ENCODE measurements around the gene MYADML2.

MYADML2 gene

DNA sequence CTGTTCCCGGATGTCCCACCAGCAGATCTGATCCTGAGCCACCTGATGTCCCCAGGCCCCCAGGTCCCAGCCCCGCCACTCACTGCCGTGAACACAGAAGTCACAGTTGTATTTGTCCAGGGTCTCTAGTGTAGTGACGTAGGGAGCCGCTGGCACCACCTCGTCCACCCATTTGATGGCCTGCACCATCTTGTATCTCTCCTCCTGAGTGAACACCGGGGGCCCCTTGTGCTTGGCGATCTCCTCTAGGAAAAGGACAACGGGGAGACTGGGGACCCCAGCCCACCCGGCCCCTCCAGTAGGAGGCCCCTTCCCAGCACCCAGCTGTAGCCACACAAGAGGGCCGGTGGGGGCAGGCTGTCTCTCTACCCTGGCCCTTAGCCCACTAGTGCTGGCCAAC lies 38.2 kb downstream of the MYADML2 start:
- DNase-seq: no peak

DNA sequence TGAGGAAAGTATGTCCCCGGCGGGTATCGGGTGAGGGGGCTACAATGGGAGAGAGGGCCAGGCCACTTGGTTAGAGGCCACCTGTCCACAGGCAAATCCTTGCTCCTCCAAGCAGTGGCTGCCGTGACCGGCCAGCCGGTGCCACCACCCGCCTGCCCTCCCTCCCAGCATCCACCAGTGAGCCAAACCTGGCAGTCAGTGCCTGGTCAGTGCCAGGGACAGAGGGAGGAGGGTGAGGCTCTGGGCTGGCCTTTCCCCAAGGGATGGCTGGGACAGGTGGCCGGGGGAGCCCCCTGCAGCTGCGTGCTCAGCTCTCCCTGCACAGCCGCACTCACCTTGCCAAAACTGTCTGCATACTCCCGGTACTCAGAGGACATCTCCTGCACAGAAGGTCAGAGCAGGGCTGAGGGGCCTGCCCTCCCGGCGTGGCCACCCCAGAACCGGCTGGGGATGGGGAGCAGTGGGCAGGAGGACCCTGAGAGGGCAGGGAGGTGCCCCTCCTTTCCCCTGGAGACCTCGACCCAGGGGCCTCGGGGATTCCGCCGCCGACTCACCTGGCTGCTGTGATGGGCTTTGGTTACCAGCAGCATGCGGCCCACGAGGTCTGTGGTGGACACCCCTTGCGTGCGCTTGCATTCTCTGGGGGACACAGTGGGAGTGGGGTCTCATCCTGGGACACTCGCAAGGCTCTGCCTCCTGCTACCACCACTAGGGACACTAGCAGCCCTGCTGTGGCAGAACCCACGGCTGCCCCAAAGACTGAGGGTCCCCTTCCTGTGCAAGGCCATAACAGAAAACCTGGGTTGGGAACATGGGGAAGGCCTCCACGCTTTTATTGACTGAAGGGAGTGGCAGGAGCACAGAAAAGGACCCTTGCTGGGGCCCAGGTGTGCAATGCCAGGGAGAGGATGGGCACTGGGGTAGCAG lies 39.6 kb downstream of the MYADML2 start:
- DNase-seq: no peak

DNA sequence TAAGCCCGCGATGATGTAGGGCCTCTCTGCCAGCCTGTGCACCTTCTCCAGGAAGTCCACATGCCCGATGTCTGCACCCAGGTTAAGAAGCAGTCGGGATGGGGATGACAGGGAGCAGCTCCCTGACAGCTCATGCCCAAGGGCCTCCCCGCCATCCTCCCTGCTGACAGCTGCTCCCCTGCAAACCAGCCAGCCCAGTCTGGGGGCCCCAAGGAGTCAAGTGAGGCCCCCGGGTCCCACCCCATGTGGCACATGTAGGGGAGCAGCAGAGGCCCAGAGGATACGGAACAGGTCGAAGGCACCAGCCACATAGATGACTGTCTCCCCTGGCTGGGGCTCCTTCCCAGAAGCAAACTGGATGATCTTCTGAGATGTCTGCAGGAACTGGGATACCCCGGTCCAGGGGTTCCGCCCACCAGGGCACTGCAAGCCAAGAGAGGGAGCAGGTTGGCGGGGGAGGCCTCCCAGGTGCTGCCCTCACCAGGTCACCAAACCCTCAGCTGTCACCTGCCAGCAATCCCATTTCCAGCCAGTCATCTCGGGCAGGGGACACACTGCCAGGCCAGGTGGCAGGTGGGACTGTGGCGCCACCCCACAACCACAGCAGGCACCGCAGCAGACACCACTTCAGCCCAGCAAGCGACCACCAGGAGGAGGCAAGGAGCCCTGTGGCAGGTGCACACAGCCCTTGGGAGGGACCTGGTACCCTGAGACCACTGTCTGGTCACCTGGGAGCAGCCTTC lies 40.4 kb downstream of the MYADML2 start:
- DNase-seq: no peak

DNA sequence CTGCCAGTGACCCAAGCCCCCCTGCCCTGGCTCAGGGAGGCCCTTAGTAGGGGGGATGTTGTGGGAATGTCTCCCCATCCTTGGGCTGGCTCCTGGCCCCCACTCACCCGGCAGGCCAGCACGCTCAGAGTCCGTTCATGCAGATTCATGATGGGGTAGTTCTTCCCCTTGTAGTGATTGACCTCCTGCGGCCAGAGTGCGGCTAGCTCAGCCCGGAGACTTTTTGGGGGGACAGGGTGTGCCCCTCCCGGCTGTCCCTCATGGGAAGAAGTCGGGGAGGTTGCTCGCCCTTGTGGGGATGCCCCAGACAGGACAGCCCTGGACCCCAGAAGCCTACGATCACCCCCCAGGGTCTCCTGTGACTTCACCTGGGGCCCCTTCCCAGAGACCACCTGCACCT lies 41.0 kb downstream of the MYADML2 start:
- DNase-seq: no peak

GRCh38 chr17:81905424-81905875 lies 41.6 kb downstream of the MYADML2 start:
- DNase-seq: no peak

DNA sequence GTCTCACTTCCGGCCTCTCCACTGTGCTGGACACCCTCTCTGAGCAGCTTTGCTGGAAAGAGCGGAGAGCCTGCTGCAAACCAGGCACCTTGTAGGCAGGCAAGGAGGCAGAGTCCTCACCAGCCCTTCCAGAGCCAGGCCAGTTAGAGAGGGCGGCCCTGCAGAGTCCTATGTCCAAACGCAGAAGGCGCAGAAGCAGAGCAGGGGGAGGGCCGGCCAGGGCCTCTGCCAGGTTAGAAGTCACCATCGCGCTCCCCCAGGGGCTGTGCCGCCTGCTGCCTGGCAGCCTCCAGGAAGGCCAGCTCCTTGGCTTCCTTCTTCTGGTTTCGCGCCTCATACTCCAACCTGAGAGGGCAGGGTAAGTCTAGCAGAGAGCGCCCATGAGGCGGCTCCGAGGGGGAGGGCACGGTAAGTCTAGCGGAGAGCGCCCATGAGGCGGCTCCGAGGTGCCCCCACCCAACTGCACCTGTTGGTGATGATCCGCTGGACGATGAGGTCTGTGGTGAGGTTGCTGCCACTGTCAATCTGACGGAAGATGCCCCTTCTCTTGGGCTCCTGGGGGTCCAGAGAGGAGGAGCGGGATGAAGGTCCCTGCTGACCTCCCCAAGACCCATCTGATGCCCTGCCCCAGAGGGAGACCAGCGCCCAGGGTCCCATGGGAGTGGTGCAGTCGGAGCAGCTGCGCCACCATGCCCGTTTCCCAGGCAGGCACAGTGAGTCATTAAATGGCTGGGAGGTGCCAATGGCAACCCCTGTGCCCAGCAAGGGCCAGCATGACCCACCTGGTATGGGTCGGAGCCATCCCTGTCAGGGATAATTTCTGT lies 42.2 kb downstream of the MYADML2 start:
- no peak for DNase-seq

DNA sequence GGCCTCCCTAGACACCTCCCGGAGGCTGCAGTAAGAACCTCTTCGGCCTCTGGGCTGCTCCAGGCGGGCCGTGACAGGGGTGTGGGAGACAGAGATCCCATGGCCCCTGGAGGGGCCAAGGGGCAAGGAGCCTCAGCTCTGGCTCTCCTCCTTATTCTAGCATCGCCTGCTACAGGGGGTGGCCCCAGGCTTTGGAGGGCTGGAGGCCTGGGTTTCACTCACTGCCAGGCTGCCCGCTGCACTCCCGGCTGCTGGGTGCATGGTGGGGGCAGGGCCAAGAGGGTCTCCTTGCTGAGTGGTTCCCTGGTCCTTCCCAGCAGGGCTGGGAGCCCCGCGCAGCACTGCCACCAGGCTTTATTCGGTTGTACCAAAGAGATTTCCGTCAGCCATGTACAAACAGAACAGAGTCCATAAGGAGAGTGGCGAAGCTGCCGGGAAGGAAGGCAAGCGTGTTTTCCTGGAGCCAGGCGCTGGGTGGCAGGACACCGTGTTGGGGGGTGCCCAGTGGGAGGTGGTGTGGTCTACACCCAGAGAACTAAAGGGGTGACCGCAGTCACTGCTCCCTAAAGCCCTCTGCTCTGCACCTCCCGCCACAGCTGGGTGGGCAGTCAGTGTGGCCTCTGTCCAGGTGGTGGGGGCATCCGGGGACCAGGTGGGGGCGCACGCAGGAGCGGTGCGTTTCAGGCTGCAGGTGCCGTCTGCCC lies 43.0 kb downstream of the MYADML2 start:
- DNase-seq: no peak

DNA sequence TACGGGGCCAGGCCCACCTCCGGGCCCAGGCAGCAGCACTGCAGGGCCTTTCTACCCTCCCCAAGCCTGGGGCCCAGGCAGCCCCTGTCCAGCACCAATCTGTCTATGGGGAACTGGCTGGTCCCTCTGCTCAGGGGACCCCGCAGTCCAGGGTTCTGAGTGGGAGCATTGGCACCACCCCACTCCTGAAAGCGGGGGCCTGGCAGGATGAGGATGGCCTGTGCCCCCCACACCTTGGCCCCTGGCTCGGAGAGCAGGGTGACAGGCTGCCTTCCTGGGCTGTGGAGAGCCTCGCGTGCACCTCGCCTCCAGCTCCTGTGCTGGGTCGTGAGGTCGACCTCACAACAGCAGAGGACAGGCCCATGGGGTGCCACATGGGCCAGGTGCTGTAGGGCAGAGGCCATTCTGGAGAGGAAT lies 43.6 kb downstream of the MYADML2 start:
- no peak for DNase-seq

DNA sequence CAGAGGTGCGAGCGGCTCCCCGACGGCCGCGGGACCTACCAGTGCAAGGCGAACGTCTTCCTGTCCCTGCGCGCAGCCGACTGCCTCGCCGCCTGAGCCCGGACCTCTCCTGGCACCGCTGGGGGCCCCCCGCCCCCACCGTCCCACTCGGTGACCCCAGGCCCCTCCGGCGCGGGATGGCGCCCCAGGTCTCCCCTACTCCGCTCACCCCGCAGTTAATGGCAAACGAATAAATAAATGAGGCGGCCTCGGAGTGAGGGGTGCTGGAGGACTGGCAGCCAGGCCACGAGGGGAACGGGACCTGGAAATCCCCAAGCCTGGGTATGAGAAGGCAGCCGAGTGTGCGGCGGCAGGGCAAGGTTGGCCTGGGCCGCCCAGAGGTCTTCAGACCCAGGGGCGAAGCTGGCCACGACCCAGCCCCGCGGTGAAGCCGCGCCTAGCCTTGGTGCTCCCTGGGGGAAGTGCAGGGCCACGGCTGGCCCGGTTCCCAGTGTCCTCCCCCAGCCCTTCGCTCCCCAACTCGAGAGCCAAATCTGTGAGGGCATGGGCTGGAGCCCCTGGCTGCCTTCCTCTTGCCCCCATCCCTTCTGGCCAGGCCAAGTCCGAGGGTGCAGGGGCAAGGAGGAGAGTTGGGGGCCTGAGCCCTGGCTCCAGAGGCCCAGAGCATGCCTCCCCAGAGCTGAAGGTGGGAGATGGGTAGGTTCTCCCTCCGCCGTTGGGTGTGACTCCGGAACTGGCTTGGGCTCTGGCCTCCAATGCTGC lies 44.2 kb downstream of the MYADML2 start:
- DNase-seq: no peak

- no peak for DNase-seq
Measured at GRCh38 chr17:81902023-81902652, 44.9 kb downstream of the MYADML2 start, which contains the start of gene NPB. NPB (plus strand) TSS chr17:81902238; CDS start chr17:81902278, 40 bp downstream.

GRCh38 chr17:81901167-81902022 lies 45.6 kb downstream of the MYADML2 start:
- no peak for DNase-seq

GRCh38 chr17:81900181-81900820 lies 46.7 kb downstream of the MYADML2 start:
- DNase-seq: no peak

GRCh38 chr17:81899514-81900166 lies 47.4 kb downstream of the MYADML2 start:
- DNase-seq: no peak

DNA sequence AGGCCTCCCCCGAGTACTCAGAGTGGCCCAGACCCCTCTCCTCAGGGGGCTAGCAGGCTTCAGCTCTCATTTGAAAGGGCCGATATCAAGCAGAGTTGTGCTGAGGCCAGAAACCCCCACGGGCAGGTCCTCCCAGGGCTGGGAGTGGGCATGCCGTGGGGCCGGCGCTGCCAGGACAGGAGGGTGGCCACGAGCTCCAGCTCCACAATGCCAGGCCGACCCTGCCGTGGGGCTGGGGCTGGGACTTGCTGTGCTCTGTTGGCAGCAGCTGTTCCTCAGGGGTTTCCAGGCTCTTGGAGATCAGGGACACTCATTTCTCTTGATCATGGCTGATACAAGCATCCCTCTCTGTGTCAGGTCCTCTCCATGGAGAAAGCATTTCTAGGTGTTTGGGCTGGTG lies 48.1 kb downstream of the MYADML2 start:
- DNase-seq: no peak

- DNase-seq: no peak
Measured at GRCh38 chr17:81898029-81898866, 48.8 kb downstream of the MYADML2 start.

GRCh38 chr17:81895400-81895799 lies 51.6 kb downstream of the MYADML2 start:
- DNase-seq: no peak

- no peak for DNase-seq
Measured at GRCh38 chr17:81891303-81891552, 55.8 kb downstream of the MYADML2 start.
